Activated gamma-delta T cell treated with anti-CD3 and anti-CD28 coated beads, Interleukin-2, amount 50 U/mL, for 16 hours (primary cell): ENCODE measurements around the gene LHX4.

Experiments
- DNase-seq: peaks from one replicate; pipeline ENCODE4 v3.0.0-alpha.2; 2020; ENCODE audit warnings: low read depth

Gene LHX4

DNA sequence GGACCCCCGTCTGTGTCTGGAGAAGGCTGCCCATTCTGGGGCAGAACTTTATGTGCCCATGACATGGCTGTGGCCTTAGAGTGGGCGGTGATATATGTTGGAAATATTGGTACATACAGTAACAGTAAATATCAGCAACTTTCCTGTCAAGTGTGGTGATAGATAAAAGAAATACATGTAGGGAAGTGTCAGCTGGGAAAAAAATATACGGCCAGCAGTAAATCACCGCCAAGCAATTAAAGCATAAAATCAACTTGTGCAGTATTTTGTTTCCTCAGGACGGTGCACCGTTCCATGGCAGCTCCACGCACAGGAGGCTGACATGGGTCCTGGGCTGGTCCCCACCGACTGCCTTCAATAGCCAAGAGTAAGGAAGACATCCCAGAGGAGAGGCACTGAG, 27.4 kb downstream of the LHX4 start:
- no peak for DNase-seq

- DNase-seq, result no peak
Measured at GRCh38 chr1:180258290-180258689, 28.2 kb downstream of the LHX4 start.

DNA sequence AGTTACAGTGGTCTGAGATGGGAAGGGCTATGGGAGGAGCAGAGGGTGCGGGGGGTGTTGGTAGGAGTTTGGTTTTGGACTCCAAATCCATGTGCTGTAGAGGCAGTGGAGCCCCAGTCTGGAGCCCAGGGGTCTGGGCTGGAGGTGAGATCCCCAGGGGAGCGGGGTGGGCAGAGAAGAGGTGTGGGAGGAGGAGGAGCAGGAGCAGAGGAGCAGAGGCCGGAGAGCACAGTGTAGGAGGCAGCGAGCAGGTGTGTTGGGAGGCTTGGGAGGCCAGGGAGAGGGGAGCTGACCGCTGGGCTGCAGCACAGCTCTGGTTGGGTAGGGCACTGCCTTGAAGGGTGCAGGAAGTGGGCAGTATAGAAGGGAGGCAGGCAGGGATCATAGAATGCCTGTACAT, 28.9 kb downstream of the LHX4 start:
- DNase-seq, result no peak

DNA sequence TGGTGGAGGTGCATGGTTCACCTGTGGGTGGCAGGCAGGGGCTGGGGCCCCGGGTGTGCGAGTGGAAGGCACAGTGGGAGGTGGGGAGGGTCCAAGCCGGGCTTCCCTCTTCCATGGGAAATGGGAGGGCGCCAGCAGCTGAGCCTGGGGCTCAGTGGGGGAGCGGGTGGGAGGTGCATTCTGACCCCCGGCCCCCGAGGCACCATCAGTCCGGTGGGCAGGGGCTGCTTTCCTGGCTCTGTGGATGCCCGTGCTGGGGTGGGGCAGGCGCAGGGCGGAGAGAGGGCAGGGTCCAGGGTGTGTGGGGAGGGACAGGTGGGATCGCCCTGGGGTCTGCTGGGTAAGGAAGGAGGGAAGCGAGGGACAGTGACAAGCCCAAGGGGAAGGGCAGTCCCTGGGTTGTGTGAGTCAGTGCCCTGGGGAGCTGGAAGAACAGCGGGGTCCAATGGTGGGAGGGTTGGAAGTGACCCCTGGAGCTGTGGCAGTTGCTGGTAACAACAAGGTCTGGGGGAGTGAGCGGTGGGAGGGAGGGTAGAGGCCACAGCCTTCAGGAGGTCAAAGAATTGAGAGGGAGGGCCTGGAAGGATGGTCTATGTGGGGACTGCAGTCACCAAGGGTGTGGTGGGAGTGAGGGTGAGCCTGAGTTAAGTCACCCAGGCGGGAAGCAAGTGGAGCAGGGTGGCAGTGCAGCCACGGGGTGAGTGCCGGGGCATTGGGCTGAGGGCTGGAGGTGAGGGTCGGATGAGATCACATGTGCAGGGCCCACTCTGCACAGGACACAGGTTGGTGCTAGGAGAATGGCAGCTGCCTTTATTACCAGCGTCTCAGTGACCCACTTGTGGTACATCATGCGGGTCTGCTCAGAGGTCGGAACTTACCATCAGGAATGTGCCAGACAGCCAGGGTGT, 29.6 kb downstream of the LHX4 start:
- DNase-seq, result no peak

DNA sequence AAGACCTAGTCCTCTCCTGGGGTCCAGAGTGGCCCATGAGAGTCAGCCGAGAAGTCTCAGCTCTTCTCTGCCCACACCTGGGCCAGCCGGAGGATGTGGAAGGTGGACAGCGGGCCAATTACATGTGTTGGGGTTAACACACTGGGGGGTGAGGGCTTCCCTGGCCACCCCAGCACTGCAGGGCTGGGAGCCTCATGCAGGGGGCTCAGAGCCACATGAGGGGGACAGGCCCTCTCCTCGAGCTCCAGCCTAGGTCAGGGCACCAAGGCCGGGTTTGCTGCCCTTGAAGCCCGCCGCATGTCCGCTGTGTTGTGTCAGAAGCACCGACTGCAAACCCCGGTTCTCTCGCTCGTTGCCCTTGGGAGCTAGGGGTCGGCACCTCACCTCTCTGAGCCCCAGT, 30.5 kb downstream of the LHX4 start:
- no peak for DNase-seq

GRCh38 chr1:180261030-180261429, 31.0 kb downstream of the LHX4 start:
- DNase-seq, result no peak

DNA sequence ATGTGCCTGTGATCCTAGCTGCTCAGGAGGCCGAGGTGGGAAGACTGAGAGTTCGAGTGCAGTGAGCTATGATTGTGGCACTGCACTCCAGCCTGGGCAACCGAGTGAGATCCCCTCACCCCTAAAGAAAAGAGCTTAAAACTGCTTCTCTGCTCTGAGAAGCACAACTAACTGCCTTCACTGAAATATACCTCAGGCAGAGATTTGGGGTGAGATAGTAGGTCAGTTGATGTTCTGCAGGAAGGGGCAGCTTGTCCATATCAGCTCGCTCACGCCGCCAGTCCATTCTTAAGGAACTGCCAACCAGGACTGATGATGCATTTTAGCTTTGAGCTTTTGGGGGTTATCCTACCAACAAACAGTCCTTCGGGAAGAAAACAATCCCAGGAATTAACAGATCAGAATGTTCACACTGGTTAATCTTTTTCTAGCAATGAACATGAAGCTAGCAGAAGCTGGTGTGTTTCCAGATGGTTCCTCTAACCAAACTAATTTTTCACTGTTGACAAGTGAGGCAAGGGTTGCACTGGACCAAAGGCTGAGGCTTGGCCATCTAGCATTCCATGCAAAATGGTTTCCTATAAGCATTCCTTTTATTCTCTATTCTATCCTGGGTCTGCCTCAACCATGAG, 31.6 kb downstream of the LHX4 start:
- no peak for DNase-seq

- DNase-seq, result no peak
Measured at GRCh38 chr1:180262628-180263488, 32.8 kb downstream of the LHX4 start.

DNA sequence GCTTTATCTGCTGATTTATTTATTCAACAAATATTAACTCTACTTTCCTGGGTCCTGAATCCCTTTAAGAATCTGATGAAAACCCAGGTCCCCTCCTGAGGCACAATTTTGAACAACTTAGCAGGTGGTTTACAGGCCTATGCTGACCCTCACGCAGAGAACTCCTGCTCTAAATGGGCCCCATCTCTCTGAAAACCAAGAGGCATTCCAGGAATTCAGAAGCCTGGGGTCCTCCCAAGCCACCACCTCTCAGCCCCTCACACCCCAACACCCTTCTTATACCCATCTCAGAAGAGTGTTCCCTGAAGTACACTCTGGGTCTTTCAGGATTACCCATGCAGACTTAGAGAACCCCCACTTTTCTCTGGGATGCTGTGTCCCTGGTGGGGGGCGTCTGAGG, 34.5 kb downstream of the LHX4 start:
- DNase-seq, result no peak

GRCh38 chr1:180265201-180265600, 35.1 kb downstream of the LHX4 start:
- DNase-seq, result no peak

- no peak for DNase-seq
Measured at GRCh38 chr1:180265871-180266270, 35.8 kb downstream of the LHX4 start.

DNA sequence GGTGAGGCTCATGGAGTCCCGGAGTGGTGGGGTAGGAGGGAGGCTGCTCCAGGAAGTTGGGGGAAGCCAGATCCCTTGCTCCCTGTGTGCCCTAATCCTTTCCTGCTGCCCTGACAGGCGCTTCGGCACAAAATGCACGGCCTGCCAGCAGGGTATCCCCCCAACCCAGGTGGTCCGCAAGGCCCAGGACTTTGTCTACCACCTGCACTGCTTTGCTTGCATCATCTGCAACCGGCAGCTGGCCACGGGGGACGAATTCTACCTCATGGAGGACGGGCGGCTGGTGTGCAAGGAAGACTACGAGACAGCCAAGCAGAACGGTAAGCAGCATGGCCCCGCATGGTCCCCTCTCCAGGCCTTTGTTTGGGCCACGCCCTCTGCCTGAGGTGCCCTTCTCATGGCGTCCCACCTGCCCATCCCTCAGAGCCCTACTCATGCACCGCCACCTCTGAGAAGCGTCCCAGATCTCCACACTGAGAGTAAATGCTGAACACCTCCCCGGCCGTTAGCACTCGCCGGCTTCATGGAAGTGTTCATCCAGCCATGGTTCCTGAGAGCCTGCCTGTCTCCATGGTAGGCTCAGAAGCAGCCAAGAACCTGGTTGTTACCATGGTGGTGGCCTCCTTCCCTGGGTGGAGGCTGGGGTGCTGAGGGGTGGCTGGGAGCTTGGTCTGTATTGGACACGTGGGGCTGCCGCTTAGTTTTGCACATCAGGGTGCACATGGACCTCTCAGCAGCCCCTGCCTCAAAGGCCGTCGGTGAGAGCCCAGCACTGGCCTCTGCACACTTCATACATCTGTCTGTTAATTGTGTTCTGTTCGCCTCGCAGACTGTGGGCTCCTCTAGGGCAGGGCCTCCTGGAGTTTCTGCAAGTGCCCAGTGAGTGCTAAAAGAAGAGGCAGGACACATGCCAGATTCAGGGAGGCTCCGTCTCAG, 36.5 kb downstream of the LHX4 start:
- DNase-seq, result no peak

DNA sequence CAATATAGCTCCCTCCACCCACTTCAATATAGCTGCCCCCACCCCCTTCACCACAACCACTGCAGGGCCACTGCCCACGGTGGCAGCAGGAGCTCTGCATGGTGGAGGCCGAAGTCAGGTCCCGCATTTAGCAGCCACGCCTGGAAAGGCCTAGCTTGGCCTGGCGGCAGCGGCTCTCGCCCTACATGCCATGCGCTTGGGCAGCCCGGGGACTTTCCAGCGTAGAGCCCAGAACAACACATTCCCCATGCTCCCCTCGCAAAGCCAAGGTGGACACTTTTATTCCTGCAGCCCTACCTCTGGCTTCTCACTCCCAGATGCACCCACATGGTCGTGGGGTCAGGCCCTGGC, 37.1 kb downstream of the LHX4 start:
- DNase-seq, result no peak

DNA sequence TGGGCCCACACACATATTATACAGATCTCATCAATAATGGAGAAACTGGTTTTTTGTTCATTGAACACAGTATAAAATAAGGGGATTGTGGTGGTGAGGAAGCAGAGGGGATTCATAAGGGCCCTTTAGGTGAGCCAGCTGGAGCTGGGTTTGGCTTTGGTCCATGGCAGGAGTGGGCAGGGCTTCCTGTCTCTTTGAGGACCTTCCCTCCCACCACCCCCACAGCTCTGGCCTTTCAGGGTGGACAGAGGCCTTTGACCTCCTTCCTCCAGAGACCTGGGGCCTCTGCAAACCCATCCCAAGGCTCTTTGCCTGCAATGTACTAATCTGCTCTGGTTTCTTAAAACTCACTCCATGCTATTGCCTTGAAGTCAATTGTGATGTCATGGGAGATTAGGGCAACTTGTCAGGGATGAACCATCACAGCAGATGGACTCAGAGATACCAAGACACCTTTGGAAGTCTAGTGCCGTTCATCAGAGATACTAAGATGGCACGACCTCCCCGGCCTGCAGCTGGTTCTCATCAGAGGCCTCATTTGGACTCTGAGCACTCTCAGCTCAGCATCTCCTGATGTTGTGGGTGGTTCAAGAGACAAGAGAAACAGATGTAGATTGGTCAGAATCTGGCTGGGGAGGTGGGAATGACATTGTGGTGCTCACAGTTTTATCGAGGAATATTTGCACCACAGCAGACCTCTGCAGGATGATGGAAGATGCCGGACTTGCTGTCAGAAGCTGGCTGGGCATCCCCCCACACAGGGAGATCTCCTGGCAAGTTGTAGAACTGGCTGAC, 37.9 kb downstream of the LHX4 start:
- no peak for DNase-seq

DNA sequence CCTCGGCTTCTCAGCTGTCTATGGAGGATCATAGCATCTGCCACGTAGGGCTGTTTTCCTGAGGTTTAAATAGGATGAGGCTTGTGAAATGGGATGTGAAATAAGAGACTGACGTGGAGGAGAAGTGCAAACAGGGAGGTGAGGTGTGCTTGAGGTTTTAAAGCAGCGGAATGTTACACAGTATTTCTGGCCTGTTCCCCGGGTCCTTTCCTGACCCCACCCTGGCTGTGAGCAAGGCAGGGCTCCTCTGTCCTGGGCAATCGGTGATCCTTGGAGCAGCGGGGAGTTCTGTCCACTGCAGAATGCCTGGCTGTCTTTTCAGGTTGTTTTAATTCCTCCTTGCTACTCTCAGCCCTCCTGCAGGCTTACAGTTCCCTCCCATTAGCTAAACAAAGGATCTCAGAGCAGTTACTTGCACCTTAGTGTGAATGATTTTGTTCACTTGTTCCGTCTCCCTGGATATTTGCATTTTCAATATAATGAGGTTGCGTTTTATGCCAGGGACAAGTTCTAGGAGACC, 38.6 kb downstream of the LHX4 start:
- DNase-seq, result no peak

DNA sequence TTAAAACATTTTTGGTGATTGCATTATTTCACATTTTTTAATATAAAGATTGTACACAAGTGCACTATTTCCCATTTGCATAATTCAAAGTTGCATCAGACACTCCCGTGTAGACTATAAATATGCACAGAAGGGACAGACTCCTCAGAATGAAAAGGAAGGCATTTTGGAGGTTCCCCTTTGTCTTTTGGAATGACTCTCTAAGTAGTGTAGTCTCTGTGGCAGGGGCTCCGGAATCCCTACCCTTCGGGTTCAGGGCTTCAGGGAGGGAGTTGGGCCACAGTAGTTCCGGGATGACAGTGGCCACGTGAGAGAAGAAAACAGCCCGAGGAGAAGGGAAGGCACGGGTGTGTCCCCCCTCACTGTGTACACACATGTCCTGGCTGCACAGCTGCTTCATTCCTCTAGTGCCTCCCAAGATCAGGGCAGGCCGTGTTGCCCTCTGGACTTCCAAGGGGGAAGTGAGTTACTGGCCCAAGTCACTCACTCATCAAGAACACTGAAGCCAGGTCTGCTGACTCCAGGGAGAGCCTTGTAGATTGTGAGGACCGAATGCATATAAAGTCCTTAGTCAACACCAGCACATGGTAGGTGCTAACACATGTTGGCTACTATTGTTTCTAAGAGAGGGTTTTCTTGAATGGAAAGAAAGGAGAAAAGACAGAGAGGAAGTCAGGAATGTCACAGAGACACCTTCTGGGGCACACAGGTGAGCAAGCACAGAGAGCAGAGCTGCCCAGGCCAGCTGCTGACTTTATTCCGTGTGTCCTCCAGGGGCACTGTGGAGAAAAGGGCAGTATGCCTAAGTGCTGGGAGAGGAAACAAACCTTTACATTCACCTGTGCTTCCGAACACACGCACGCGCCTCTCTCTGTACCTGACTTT, 39.8 kb downstream of the LHX4 start:
- DNase-seq, result no peak

GRCh38 chr1:180270530-180271271, 40.6 kb downstream of the LHX4 start:
- DNase-seq, result no peak

DNA sequence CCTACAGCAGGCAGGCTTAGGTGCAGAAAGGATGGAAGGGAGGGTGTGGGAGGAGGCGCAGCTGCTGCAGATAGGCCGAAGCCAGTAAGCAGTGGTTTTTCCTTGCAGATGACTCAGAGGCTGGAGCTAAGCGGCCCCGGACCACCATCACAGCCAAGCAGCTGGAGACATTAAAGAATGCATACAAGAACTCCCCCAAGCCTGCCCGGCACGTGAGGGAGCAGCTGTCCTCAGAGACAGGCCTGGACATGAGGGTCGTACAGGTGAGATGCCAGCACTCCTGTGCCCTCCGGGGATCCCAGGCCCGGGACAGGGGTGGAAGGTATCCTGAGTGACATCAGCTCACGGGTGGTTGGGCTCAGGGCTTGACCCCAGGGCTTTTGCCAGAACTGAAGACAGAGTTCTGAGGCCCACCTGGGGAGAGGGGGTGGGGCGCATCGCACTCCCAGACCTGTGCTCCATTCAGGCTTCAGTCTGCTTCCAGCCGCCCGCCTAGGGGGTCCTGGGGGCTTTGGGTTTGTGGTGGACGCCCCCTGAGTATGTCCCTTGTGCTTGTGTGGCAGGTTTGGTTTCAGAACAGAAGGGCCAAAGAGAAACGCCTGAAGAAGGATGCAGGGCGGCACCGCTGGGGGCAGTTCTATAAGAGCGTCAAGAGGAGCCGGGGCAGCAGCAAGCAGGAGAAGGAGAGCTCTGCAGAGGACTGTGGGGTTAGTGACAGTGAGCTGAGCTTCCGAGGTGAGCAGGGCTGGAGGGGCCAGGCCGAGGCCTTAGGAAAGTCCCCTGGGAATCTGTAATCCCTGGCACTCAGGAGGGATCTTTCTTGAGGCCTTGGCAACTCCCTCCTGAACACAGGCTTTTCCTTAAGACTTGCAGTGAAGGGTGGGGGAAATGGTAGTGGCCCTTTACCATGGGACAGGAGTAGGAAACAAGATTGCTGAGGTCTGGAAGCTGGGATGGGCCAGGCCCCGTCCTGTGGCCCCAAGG, 41.5 kb downstream of the LHX4 start:
- DNase-seq, result no peak
